Measurements from ENCODE around the gene CTBP2. TPM values are rescaled to one million over a fixed set of nuclear protein-coding genes. Genes with fewer than 3 reads are reported as not detected.
A peak's percentile ranks its signal among the peaks of the same experiment; 100 is the strongest.
"Not testable (repeated sequence)": the region's sequence is repeated elsewhere in the genome, so short reads cannot be mapped to it uniquely, and the experiment has no call there.

Gene CTBP2
- total RNA-seq, 1 donor from 2014 or later, result 46.7 TPM

DNA sequence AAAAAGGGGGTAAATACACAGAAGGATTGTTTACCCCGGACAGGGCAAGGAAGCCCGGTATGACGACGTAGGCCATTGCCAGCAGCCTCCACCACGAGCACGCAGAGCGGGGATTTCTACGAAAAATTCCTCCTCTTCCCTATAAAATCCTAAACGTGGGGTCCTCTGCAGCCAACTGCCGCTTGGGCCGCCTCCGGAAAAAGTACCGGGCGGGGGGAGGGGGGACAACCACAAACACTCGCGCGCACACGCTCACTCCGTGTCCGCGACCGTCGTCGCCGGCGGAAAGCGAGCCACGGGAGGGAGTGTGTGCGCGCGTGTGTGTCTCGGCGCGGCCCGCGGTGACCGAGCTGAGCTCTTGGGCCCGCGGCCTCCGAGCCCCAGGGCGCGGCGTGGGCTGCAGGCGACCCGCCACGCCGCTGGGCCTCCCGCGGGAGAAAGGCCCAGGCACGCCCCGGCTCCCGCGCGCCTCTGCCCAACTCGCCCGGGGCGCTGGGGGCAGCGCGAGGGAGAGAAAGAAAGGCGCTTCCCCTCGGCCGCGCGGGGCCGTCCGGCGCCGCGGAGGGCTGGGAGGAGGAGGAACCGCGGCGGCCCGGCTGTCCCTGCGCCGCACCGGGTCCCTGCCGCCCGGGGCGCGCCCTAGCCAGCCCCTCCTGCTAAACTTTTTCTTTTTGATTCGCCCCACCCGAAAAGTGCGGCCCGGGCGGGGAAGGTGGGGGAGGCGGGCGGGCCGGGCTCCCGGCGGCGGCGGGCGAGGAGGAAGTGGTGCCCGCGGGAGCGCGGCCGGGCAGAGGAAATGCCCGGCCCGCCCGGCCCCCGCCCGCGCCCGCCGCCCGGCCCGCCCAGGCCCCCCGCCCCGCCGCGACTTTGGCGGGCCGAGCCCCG is 1.5 kb downstream of the CTBP2 start:
- peak; percentile 20 for ATAC-seq

DNA sequence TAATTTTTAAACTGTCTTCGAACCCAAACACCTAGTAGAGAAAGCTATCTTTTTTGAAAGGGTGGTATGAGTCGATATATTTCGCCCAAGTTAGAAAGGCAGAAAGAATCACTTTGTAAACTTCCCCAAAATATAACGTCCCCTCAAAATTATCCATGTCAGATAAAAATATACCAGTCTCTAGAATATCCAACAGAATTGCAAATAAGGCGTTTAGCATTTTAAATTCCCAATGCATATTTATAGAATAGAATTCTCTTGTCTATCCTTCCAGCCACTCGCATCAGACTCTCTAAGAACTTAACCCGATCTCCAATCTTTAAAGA is 2.1 kb downstream of the CTBP2 start:
- no peak for ATAC-seq

DNA sequence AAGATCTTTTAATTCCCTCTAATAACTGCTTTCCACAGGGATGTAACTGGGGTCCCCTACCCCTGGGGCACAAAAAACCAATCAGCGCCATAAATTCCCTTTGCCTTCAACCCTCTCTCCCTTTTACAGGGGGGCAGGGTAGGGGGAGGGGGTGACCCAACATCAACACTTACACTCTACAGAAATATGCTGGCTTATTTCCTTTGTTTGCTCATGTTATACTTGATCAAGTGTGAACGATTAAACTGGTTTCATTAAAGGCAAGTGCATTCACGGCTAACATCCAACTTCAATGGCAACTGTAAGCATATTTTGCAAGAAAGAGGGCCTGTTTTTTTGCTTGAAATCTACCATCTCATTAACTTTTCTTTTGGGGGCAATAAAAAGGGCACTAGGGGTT is 2.9 kb downstream of the CTBP2 start:
- no peak for ATAC-seq

DNA sequence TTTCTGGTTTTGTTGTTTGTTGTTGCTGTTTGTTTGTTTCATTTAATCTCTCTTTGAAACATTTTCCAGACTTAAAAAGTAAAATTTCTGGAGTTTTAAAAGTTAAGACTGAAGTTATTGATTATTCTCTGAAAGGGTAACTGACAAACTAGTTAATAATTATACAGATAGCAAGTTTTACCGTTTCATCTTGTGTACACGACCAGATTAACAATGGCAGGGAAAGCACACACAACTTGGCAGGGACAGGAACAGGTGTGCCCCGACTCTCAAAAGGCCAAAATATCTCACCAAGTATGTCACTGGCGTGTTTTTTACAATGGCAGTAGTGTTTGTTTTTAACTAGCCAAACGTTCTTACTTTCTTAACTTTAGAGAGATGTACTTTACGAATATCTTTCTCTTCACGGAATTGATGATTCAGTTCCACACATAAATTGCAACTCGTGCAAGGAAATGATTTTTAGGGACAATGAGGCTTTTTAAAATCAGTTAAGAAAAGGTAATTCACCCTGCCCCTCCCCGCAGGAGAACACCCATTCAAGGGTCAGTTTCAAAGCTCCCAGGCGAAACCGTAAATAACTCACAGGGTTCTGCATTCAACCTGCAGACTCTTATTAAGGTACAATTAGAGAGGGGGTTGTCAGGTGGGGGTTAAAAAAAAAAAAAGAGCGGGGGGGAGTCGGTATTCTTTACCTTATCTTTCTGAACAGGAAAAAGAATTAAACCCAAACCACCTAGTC is 3.5 kb downstream of the CTBP2 start:
- no peak for ATAC-seq

DNA sequence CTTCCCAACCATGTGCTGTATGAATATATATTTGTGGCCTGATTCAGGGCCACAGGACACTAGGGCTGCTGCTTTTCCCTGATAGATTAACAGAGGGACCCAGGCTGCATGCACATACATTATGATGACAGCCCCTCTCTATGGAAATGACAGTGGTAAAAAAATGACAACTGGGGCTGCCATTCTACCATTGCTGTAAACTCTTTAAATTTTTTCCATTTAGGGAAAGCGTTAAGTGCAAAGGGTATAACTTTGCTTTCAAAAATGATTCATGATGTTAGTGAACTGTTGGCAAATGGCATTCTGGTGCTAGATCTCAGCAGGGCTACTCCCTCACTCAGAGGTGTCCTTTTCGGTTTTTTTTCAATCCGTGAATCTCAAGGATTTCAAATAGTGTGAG is 4.2 kb downstream of the CTBP2 start:
- ATAC-seq, result no peak

DNA sequence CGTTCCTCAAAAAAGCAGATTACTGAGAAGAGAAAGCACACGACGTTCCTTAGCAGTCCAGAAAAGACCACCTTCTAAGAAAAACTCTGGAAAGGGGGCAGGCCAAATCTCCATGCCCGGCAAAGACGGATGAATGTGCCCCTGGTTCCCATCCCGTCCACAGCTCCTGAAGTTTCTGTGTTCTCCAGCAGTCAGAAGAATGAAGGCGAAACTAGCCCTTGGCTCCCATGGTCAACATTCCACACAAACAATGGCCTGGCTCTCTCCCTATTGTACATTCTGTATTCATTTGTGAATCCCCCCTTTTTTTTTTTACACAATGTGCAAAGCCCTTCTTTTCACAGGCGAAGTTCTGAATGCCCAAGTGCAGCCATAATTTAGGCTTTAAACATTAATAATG is 5.3 kb downstream of the CTBP2 start:
- no peak for ATAC-seq

DNA sequence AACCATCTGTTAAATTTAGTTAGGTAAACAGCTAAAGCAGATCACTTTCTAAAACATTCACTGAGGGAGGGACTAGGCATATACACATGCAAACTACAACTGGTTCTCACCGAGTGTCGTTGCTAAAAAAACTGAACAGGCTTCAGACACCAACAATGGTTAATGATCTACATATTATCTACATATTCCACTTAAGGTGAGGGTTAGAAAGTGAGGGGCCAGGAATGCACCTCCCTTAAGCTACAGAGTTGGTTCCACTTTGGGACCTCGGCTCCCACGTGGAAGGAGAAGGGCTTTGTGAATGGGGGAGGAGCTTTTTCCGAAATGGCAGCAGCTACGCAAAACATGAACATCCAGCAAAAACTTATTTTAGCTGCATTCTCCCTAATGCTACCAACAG is 5.8 kb downstream of the CTBP2 start:
- ATAC-seq, result no peak

DNA sequence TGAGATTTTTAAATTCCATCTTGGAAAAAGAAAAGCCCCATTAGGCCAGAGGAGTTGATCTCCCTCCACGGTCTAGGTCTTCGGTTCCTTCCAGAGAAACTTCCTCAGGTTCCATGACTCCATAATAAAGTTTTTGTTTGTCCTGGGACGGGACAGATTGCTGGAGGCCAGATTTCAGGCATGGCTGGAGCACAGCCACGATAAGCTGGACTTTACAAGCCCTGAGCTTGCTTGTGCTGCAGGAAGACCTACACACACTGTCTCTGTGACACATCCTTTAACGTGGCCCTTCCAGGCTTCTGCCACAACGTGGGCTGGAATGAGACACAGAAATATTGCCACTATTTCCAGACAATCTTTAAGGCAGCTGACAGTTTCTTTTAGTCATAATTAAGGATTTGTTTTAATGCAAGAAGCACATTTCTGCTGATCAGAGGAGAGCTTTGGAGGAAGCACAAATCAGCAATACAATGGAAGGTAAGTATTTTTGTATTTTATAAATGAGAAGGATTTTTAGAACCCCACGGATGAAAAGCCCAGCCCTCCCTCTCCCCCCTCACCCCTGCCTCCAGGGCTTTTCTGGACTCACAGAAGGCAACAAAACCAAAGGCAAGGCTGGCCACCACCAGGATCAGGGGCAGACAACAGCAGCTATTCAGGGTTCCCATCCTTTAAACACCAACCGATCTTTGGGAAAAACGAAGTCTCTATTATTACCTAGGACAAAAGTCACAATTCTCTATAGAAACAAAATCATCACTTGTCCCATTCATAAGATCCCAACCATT is 6.5 kb downstream of the CTBP2 start:
- ATAC-seq, result no peak

DNA sequence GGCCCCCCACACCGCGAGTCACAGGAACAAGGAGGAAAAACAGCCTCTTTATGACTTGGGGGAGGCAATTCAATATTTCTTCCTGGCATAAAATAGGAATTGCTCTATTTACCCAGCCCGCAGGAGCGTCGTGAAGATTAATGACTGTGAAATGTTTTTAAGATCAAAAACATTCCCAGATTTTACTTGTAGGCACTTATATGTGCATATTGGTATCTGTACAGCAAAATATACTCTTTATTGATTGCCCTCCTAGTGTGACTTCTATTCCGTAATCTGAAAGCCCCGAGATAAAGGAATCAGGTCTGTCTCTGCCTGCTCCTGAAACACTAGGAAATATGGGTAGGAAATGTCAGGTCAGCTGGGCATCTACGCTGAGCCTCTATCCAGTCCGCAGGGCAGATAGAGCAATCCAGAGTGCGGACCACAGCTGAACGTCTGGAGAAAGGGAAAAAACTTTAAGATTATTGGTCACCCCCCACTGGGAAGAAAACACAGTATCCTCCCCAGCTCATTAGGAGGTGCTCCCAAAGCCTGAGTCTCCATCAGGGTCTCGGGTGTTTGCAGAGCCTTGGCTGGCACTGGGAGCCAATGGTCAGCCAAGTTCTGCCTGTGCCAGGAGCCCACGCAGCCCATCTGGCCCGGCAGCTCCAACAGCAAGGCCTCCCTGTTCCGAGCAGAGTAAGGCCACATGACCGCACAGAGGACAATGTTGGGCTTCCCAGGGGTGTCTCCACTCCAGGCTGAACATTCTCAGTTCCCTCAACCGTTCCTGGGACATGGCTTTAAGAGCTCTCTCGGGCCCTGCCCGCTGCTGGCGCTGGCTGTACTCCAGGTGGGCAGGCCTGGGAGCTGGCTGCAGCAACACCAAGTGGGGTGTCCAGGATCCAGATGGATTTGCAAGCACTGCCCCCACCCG is 7.7 kb downstream of the CTBP2 start:
- ATAC-seq, result no peak

DNA sequence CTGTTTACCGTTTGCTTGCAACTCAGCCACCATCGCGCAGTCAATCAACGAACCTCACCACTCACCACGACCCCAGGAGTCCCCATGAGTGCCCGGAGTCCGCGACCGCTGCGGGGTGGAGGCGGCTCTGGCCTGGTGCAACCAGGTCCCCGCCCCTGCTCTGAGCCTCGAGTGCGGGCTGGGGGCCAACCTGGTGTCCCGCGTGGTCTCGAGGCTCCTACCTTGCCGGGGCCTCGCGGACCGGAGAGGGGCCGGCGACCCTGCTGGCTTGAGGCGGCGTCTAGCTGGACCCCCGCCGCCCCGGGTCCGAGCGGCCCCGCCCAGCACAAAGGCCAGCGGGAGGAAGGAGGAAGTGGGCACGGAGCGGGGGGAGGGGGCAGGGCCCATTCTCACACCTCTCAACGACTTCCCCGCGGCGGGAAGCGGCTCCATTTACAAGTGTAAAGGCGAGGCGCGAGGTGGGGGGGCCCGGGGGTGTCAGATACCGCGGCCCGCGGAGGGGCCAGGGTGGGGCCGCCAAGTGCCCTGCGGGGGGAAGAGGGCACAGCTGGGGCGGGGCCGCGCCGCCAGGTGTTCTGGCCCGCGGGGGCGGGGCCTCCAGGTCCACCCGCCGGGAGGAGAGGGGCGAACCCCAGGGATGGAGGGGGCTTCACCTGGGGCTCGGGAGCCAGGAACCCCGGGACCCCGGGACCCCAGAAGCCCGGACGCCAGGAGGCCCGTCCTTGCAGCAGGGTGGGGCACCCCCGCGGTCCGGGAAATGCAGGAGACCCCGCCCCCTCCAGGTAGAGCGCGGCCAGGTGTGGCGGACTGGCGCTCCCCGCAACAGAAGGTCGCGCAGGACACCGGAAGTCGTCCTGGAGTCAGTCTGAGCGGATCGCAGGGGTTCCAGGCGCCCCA is 8.6 kb downstream of the CTBP2 start:
- ATAC-seq, result peak; percentile 58

DNA sequence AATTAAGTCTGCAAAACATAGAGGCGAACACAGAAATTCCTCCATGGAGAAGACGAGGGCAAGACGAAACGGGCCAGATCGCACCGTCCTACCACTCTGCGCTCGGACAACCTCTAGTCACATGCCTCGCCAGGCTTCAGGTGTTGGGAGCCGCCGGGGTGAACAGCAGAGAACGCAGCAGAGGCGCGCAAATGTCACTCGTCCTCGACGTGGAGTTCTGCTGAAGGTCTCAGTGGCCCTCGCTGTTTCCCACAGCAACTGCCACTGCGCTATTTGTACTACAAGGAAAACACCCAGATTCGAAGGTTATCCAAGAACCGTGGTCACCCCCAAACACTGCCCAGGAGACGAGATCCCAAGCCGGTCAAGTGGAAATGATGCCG is 9.2 kb downstream of the CTBP2 start:
- no peak for ATAC-seq

DNA sequence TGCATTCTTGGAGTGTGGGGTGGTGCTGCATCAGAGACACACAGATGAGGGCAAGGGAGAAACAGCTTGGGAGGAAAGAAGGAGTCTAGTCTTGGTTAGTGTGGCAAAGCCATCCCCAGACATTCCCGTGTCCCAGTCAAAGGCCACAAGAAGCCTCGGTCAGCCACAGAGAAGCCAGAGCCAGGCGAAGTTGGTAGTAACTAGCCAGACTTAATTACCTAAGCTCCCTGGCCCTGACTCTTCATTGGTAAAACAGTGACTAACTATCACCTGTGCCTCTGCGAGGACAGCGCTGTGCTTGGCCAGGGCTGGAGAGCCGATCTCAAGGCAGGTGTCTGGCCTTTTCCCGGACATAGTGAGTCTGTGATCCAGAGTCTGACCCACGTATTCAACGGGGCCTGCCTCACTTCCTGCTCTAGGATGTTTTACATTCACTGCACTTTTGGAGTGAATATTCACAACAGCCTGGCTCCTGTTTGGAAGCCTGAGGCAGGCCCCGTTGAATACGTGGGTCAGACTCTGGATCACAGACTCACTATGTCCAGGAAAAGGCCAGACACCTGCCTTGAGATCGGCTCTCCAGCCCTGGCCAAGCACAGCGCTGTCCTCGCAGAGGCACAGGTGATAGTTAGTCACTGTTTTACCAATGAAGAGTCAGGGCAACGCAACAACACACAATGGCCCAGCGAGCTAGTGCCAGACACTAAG is 9.8 kb downstream of the CTBP2 start:
- not testable (repeated sequence) for ATAC-seq

DNA sequence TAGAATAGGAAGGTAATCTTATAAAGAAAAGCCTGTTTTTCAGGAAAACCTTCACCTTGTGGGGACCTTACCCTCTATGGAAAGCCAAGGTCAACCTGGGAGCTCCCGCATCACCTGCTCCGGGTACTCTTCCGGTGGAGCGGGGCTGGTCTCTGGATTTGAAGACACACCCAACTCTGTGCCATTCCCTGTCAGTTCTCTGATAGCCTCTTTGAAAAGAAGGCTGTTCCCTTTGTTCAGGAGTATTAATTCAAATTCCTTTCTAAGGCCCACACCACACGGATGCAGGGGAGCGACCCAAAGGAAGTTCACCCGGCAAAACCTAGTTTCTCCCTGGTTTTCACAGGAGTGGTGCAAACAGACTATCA is 10.7 kb downstream of the CTBP2 start:
- ATAC-seq, result peak; percentile 45

DNA sequence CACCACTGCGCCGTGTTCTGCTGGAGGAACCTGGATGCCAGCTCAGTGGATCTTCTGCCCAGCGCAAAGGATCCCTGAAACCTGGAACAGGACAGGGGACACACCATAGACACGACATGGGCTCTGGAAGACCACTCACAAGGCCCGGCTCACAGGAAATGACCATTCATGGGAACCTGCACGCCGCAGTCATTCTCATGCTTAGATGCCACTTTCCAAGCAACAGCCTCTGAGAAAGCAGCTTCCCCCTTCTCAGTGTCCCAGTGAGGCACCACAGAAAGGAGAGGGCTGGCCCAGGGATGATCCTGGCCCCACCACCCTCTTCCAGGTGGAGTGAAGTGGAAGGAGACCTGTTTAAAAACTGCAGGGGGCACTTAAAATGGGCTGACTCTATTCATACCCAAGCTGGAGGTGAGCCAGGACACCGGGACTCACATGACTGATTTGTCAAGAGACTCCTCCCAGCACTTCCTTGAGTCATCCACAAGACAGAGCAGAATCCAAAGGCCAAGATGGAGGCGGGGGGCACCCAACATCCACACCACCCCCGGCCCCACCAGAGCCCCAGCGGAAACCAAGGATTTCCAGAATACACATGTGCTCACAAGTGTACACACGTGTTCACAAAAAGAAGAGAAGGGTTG is 11.2 kb downstream of the CTBP2 start:
- ATAC-seq, result peak; percentile 50

DNA sequence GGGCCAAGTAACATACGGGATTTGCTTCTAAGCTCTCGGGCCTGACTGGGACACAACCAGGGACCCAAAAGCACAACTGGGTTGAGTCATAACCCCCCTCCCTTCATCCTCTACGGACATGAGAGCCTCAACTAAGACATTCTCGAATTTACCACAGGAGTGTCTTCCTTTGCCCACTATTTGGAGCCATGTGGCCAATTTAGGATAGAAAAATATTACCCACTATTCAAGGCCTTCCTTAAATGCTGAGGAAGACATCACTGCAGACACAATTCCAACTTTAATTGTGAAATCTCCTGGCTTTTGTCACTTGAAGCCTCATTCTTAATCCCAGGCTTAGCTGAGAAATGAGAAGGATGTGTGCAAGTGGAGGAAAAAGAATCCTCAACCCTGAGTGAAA is 11.8 kb downstream of the CTBP2 start:
- no peak for ATAC-seq

DNA sequence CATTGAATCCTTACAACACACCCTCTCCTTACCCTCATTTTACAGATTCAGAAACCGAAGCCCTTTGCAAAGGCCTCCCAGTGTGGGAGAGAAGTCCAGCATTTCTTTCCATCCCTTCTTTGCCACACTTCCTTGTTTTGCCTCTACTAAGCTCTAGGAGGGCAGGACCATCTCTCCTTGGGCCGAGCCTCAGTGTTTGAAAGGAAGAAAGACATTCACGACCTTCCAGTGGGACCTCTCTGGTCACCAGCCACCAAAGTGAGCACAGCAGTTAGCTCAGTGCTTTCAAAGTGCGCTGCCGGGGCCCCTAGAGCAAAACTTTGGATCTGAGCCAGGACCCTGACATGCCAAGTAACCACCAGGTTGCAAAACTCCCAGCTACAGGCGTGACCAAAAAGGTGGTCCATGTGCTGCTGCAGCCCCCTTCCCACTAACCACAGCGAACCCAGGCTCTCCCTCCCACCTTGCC is 12.4 kb downstream of the CTBP2 start:
- ATAC-seq, result no peak

DNA sequence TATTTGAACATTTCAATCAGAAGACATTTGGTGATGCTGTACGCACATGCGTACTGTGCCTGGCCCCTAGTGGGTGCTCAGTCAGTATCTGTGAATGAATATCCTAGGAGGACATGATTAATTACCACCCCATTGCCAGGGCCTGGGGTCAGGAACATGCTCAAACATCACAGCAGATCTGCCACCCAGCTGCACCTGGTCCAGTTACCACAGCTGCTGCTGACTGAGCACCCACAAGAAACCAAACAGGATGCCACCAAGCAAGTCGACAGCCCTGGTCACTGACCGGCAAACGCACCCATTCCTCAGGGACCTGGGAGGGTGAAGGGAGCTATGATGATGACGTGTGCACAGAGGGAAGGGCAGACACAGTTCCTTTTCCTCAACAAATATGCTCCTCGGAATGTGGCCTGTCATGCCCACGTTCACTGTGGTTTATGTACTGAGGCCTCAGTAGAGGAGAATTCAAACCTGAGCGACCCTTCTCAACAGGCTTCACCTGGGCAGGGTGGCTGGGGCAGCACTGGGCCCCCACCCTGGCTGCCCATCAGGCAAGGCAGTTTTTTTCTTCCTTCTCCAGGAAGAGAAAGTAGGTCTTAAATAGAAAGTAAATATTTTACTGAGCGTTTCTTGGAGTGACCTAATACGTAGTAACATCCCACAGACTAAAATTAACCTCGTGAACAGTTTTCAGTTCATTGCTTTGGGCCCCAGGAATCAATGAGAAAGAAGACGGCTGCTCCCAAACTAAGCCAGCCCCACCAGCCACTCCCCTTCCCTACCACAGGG is 13.4 kb downstream of the CTBP2 start:
- ATAC-seq, result peak; percentile 81

DNA sequence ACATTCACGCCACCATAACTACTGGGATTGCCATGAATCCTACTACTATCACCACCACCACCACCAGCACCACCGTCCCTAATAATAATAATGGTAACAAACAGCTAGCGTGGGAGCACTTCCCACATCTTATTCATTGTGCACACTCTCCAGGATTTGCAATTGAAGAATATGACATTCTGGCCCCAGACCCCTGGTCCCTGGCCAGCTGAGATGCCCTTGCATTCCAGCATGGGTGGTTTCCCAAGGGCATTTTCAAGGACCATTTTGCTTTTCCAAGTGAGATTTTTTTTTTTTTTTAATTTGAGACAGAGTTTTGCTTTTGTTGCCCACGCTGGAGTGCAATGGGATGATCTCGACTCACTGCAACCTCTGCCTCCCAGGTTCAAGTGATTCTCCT is 14.7 kb downstream of the CTBP2 start:
- no peak for ATAC-seq
